ENCODE results near the gene PNRC2. TPM values are rescaled to one million over a fixed set of nuclear protein-coding genes. Genes with fewer than 3 reads are reported as not detected.

The PNRC2 gene
- total RNA-seq, 1 experiment from 2014 or later: 67.7 TPM

- ChIA-PET POLR2A (ENCODE audit: unreplicated experiment) (interaction anchor here (0.7 kb wide), 2 partner anchors 17 to 492 kb away, joined by 3 to 4 read pairs; no protein-coding TSS in a partner anchor), CTCF (no interaction called here)
- BruUV-seq (replicated peaks): no TSS peak
- H3K36me3 ChIP-seq (ENCODE audit: low read depth): peaks cover 26% of the 10 kb centered on the region; the same call in 1 of the 2 replicates
- H3F3A ChIP-seq (ENCODE audit: insufficient read depth, low read depth): peaks cover 48% of the 10 kb centered on the region
- DNase-seq: no peak
- TF ChIP-seq EZH2 (IDR thresholded peaks at IDR 0.05; ENCODE audit: low read depth) (no peak), CTCF (conservative IDR thresholded peaks at IDR 0.05) (no peak)
- H2AFZ ChIP-seq: no peak overlapping the region
- no peaks in the 10 kb centered on the region for H3K9me2 ChIP-seq (ENCODE audit: insufficient read depth)
- H3K4me3 ChIP-seq: no peak overlapping the region
- peaks cover 9% of the 10 kb centered on the region; the same call in 1 of the 2 replicates for H3K4me1 ChIP-seq (replicated peaks; ENCODE audit: insufficient read depth)
- intact Hi-C loops (cut with micrococcal nuclease; ENCODE audit: unreplicated experiment): no loop called here
- no peaks in the 10 kb centered on the region for H3K27me3 ChIP-seq (ENCODE audit: insufficient read depth, low read depth)
- peaks cover 24% of the 10 kb centered on the region for H3K79me2 ChIP-seq (ENCODE audit: low read depth)
- peaks cover 7% of the 10 kb centered on the region; the same call in 1 of the 2 replicates for H4K20me1 ChIP-seq (ENCODE audit: insufficient read depth)
- H3K9me3 ChIP-seq (ENCODE audit: insufficient read depth, low read depth): no peaks in the 10 kb centered on the region
- no peak overlapping the region for H3K4me2 ChIP-seq
- peak overlapping the region; percentile 47 for H3K27ac ChIP-seq
These were observed 4.6 kb downstream of the PNRC2 start for GRCh38 chr1:23964235-23964668.

GRCh38 chr1:23964790-23965740 is 5.4 kb downstream of the PNRC2 start:
- Histone ChIP-seq H3F3A (ENCODE audit: insufficient read depth, low read depth) (peaks cover 46% of the 10 kb centered on the region), H4K20me1 (ENCODE audit: insufficient read depth) (peaks cover 7% of the 10 kb centered on the region; the same call in 1 of the 2 replicates), H3K9me2 (ENCODE audit: insufficient read depth) (no peaks in the 10 kb centered on the region), H3K4me1 (replicated peaks; ENCODE audit: insufficient read depth) (peaks cover 9% of the 10 kb centered on the region; the same call in 1 of the 2 replicates), H3K4me3 (no peak overlapping the region), H2AFZ (no peak overlapping the region), H3K4me2 (no peak overlapping the region), H3K36me3 (ENCODE audit: low read depth) (peaks cover 26% of the 10 kb centered on the region; the same call in 1 of the 2 replicates), H3K27me3 (ENCODE audit: insufficient read depth, low read depth) (no peaks in the 10 kb centered on the region), H3K27ac (peak overlapping the region; percentile 47), H3K9me3 (ENCODE audit: insufficient read depth, low read depth) (no peaks in the 10 kb centered on the region), H3K79me2 (ENCODE audit: low read depth) (peaks cover 20% of the 10 kb centered on the region)
- ChIA-PET POLR2A (ENCODE audit: unreplicated experiment) (interaction anchor here (0.6 kb wide), 1 partner anchor 187 kb away, joined by 11 read pairs; the partner anchor contains the start of gene PITHD1), CTCF (no interaction called here)
- DNase-seq: no peak
- no TSS peak for BruUV-seq (replicated peaks)
- TF ChIP-seq EZH2 (IDR thresholded peaks at IDR 0.05; ENCODE audit: low read depth) (no peak), CTCF (conservative IDR thresholded peaks at IDR 0.05) (no peak)
- intact Hi-C loops (cut with micrococcal nuclease; ENCODE audit: unreplicated experiment): no loop called here

- no peaks in the 10 kb centered on the region for H3K9me3 ChIP-seq (ENCODE audit: insufficient read depth, low read depth)
- no peaks in the 10 kb centered on the region for H3K27me3 ChIP-seq (ENCODE audit: insufficient read depth, low read depth)
- no peak for DNase-seq
- intact Hi-C loops (cut with micrococcal nuclease; ENCODE audit: unreplicated experiment): no loop called here
- no peak overlapping the region for H3K27ac ChIP-seq
- ChIA-PET POLR2A (ENCODE audit: unreplicated experiment) (no interaction called here), CTCF (interaction anchor here (0.6 kb wide), 1 partner anchor 470 kb away, joined by 10 read pairs; no protein-coding TSS in a partner anchor)
- peaks cover 37% of the 10 kb centered on the region for H3F3A ChIP-seq (ENCODE audit: insufficient read depth, low read depth)
- no peak overlapping the region for H2AFZ ChIP-seq
- no TSS peak for BruUV-seq (replicated peaks)
- H4K20me1 ChIP-seq (ENCODE audit: insufficient read depth): no peaks in the 10 kb centered on the region
- H3K36me3 ChIP-seq (ENCODE audit: low read depth): peaks cover 21% of the 10 kb centered on the region; the same call in 1 of the 2 replicates
- no peak overlapping the region for H3K4me2 ChIP-seq
- H3K4me3 ChIP-seq: no peak overlapping the region
- H3K9me2 ChIP-seq (ENCODE audit: insufficient read depth): no peaks in the 10 kb centered on the region
- no peak for TF ChIP-seq EZH2 (IDR thresholded peaks at IDR 0.05; ENCODE audit: low read depth)
- no peak for TF ChIP-seq CTCF (conservative IDR thresholded peaks at IDR 0.05)
- H3K79me2 ChIP-seq (ENCODE audit: low read depth): 0 out of 2 replicates have a peak, but pooled peaks cover under 1% of the 10 kb centered on the region
- H3K4me1 ChIP-seq (replicated peaks; ENCODE audit: insufficient read depth): no peaks in the 10 kb centered on the region
These were observed 7.4 kb downstream of the PNRC2 start for GRCh38 chr1:23966973-23967493.

Measured in PC-9 (cell line).